ENCODE measurements around the gene FILIP1L.

The FILIP1L gene

DNA sequence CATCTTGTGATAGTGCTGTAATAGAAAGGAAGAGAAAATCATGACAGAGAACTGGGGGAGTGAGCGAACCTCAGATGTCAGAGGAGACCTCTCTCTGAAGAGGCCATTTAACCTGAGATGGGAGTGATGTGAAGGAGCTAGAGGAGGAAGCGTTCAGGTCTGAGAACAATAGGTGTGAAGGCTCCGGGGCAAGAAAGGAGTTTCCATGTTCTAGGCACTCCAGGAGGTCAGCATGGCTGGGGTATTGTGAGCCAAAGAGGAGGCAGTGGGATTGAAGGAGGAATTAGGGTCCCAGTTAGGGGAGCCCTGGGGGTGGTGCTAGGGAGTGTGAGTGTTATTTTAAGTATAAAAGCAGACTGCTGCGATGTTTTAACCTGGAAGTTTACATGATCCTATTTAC is 8.8 kb upstream of the FILIP1L start:
- Histone ChIP-seq H3K9ac (no peak overlapping the region), H3K4me3 (ENCODE audit: low read depth, low read length) (no peak overlapping the region), H3K9me3 (ENCODE audit: control insufficient read depth, low read length) (no peaks in the 10 kb centered on the region), H3K36me3 (ENCODE audit: control insufficient read depth, insufficient read depth, low read length) (no peaks in the 10 kb centered on the region), H3K79me2 (no peaks in the 10 kb centered on the region), H2AFZ (no peak overlapping the region), H3K27ac (no peak overlapping the region), H3K27me3 (ENCODE audit: control insufficient read depth, insufficient read depth, low read length) (no peaks in the 10 kb centered on the region), H3K4me2 (ENCODE audit: low read length) (no peak overlapping the region), H3K4me1 (no peaks in the 10 kb centered on the region)
- TF ChIP-seq, protein P1, sequence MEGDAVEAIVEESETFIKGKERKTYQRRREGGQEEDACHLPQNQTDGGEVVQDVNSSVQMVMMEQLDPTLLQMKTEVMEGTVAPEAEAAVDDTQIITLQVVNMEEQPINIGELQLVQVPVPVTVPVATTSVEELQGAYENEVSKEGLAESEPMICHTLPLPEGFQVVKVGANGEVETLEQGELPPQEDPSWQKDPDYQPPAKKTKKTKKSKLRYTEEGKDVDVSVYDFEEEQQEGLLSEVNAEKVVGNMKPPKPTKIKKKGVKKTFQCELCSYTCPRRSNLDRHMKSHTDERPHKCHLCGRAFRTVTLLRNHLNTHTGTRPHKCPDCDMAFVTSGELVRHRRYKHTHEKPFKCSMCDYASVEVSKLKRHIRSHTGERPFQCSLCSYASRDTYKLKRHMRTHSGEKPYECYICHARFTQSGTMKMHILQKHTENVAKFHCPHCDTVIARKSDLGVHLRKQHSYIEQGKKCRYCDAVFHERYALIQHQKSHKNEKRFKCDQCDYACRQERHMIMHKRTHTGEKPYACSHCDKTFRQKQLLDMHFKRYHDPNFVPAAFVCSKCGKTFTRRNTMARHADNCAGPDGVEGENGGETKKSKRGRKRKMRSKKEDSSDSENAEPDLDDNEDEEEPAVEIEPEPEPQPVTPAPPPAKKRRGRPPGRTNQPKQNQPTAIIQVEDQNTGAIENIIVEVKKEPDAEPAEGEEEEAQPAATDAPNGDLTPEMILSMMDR (IDR thresholded peaks at IDR 0.05) = no peak

DNA sequence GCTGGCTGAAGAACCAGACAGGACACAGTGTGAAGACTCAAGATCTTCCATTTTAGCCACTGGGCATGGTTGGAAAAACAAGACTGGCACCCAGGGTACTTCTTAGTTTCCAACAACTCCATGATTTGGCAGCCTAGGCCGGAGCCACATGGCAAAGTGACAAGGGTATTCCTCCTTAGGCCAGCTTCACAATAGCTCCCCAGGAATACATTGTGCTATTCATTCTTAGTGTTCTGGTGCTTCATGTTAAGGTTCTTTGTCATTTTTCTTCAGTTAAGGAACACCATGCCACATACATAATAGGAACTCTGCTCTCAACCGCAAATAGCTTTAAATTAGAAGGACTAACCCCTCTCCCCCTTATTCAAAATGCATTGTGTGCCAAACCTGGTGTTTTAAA is 8.0 kb upstream of the FILIP1L start:
- H3K4me2 ChIP-seq (ENCODE audit: low read length) = no peak overlapping the region
- H3K27me3 ChIP-seq (ENCODE audit: control insufficient read depth, insufficient read depth, low read length) = no peaks in the 10 kb centered on the region
- H3K4me3 ChIP-seq (ENCODE audit: low read depth, low read length) = no peak overlapping the region
- H3K9me3 ChIP-seq (ENCODE audit: control insufficient read depth, low read length) = no peaks in the 10 kb centered on the region
- H3K9ac ChIP-seq = no peak overlapping the region
- TF ChIP-seq, protein P1 (IDR thresholded peaks at IDR 0.05) = no peak
- no peaks in the 10 kb centered on the region for H3K79me2 ChIP-seq
- H3K4me1 ChIP-seq = no peaks in the 10 kb centered on the region
- H3K36me3 ChIP-seq (ENCODE audit: control insufficient read depth, insufficient read depth, low read length) = no peaks in the 10 kb centered on the region
- H2AFZ ChIP-seq = no peak overlapping the region
- H3K27ac ChIP-seq = no peak overlapping the region

DNA sequence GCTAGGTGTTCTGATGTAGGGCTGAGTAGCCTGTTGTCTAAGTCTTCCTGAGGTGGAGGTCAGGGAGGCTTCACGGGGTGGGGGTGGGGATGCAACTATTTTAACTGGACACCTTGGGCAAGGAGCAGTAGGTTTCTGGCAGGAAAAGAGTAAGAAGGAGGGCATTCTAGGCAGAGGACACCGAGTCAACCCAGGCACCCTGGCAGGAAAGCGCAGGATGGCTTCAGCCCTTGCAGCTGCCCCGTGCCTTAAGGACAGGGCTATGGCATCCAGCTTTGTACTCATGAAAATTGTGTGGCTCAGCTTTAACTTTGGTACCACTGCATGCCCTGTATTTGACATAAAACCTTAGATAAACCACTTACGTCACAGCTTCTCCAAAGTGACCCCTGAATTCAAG is 6.4 kb upstream of the FILIP1L start:
- Histone ChIP-seq H3K27me3 (ENCODE audit: control insufficient read depth, insufficient read depth, low read length) (no peaks in the 10 kb centered on the region), H3K27ac (no peak overlapping the region), H3K4me3 (ENCODE audit: low read depth, low read length) (no peak overlapping the region), H3K9me3 (ENCODE audit: control insufficient read depth, low read length) (no peaks in the 10 kb centered on the region), H3K4me1 (no peaks in the 10 kb centered on the region), H2AFZ (no peak overlapping the region), H3K9ac (no peak overlapping the region), H3K79me2 (no peaks in the 10 kb centered on the region), H3K4me2 (ENCODE audit: low read length) (no peak overlapping the region), H3K36me3 (ENCODE audit: control insufficient read depth, insufficient read depth, low read length) (no peaks in the 10 kb centered on the region)
- TF ChIP-seq, protein P1 (IDR thresholded peaks at IDR 0.05) = no peak

DNA sequence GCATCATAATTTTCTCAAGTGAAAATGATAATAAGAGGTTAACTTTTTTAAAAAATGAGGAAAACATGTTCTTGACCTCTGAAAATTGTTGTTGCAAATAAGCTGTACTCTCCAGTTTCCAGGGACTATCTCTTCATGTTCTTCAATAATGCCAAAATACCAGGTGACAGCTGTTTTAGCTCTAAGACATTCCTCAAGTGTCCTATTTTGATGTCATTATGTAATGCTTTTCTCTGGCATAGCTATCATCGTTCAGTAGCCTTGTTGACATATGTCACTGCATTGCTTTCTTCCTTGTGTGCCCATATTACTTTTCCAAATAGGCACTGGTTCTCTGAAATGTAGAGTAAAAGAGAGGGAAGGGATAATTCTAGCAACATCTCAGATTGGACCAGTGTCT is 5.7 kb upstream of the FILIP1L start:
- H2AFZ ChIP-seq = no peak overlapping the region
- TF ChIP-seq, protein P1 (IDR thresholded peaks at IDR 0.05) = no peak
- H3K27ac ChIP-seq = no peak overlapping the region
- H3K4me1 ChIP-seq = no peaks in the 10 kb centered on the region
- H3K4me2 ChIP-seq (ENCODE audit: low read length) = no peak overlapping the region
- no peaks in the 10 kb centered on the region for H3K9me3 ChIP-seq (ENCODE audit: control insufficient read depth, low read length)
- H3K4me3 ChIP-seq (ENCODE audit: low read depth, low read length) = no peak overlapping the region
- H3K27me3 ChIP-seq (ENCODE audit: control insufficient read depth, insufficient read depth, low read length) = no peaks in the 10 kb centered on the region
- no peaks in the 10 kb centered on the region for H3K36me3 ChIP-seq (ENCODE audit: control insufficient read depth, insufficient read depth, low read length)
- no peak overlapping the region for H3K9ac ChIP-seq
- no peaks in the 10 kb centered on the region for H3K79me2 ChIP-seq

DNA sequence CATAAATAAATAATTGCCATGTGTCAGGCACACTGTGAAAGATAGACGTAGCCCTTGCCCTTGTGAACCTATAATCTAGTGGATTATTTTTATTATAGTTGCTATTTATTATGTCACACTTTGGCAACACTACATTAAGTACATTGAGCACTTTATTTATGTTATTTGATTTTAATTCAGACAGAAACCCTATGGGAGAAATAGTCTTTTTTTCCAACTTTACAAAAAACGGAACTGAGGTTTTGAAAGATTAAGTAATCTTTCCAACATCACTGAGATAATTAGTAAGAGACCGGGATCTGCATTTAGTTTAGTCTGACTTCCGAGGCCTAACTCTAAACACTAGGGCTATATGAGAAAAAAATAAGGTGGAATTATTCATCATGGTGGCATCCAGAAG is 2.8 kb upstream of the FILIP1L start:
- H3K9ac ChIP-seq = no peak overlapping the region
- TF ChIP-seq, protein P1 (IDR thresholded peaks at IDR 0.05) = no peak
- H3K27me3 ChIP-seq (ENCODE audit: control insufficient read depth, insufficient read depth, low read length) = no peaks in the 10 kb centered on the region
- no peak overlapping the region for H3K4me3 ChIP-seq (ENCODE audit: low read depth, low read length)
- H3K27ac ChIP-seq = no peak overlapping the region
- no peaks in the 10 kb centered on the region for H3K36me3 ChIP-seq (ENCODE audit: control insufficient read depth, insufficient read depth, low read length)
- H3K79me2 ChIP-seq = no peaks in the 10 kb centered on the region
- peaks cover 3% of the 10 kb centered on the region for H3K4me1 ChIP-seq
- no peak overlapping the region for H3K4me2 ChIP-seq (ENCODE audit: low read length)
- H2AFZ ChIP-seq = no peak overlapping the region
- no peaks in the 10 kb centered on the region for H3K9me3 ChIP-seq (ENCODE audit: control insufficient read depth, low read length)

Data from parathyroid adenoma (tissue), 2 donors.